Myometrial cell (primary cell): ENCODE measurements around the gene FGF1. TPM values are rescaled to one million over a fixed set of nuclear protein-coding genes. Genes with fewer than 3 reads are reported as not detected.

Source experiments
- total RNA-seq: library from RNA; depleted of rRNA; stranded (reverse); fragments of >200 nt; gene quantifications from 2 replicates; pipeline ENCODE4 v1.2.3, GENCODE V29; 2015

FGF1 gene
- total RNA-seq = 0.29 and 1.8 TPM in 2 replicates

GRCh38 chr5:142685418-142686209 lies at the start of gene FGF1:
FGF1 (minus strand) TSS chr5:142686090; CDS start chr5:142614127, 71,963 bp downstream.

Other genes with a start within 250 kb of the FGF1 start
- gene ARHGAP26, start 84.3 kb upstream of the FGF1 start, total RNA-seq = 0.29 and 1.9 TPM in 2 replicates